ENCODE data around the gene BTBD2.

BTBD2 gene

DNA sequence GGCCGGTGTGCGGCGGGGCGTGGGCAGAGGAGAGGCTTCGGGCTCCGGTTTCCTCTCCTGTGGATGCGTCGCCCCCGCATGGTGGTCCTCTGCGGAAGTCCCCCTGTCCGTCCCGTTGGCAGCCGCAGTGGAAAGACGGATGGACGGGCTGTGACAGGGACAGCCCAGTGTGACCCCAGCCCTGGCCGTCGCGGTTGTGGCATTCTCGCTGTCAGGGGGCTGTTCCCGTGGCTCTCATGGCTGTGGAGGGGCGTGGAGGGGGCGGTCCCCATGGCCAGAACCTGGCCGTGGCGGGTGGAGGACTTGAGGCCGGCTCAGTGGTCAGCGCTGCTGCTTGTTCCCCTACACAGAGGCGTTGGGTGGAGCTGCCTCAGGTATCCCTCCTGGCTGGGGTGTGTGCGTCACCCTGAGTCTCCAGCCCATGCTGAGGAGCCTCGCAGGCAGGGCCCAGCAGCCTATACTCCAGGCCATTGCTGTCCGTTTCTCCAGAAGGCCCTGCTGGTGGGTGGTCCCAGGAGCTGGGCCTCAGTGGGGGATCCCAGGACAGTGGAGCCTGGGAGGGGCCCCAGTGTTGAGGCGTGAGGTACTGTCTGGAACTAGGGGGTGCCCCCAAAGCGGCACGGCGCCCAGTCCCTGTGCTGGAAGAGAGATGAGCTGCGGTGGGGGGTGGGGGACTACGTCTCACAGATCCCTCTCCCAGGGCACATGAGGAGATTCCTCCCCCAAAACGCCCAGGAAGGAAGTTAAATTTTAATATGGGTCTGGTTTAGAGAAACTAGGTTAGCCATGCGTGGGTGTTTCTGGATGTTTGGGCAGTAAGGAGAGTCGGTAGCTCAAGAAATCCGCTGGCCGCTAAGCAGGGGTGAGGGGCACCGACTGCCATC, 54.3 kb downstream of the BTBD2 start:
- DNase-seq (ENCODE audit: low read depth, low spot score): no peak

DNA sequence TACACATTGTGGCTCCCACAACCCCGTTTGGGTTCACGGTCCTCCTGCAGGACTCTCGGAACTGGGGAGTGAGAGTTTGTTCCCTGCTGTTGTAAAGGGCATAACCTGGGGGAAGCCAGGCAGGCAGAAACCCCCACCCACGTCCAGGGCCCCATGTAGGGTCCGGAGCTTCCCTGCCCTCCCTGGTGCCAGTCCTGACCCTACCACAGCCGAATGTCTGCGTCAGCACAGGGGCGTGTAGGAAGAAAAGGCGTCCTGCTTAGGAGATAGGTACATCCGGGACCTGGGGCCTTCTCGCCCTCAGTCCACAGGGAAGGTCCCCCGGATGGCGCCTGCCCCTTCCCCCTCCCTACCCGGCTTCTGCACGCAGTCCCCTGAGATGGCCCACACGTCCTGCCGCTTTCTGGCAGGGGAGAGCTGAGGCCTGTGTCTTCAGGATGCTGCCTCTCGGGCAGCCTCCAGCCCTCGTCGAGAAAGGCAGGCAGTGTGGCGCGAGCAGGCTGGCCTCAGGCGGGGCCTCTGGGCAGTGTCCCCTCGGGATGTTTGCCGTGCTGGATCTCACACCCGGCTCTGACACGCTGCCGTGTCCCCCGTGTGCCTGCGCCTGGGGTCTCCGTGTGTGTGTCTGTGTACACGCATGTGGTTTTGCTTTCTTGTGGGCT, 55.5 kb downstream of the BTBD2 start:
- DNase-seq (ENCODE audit: low read depth, low spot score): no peak

DNA sequence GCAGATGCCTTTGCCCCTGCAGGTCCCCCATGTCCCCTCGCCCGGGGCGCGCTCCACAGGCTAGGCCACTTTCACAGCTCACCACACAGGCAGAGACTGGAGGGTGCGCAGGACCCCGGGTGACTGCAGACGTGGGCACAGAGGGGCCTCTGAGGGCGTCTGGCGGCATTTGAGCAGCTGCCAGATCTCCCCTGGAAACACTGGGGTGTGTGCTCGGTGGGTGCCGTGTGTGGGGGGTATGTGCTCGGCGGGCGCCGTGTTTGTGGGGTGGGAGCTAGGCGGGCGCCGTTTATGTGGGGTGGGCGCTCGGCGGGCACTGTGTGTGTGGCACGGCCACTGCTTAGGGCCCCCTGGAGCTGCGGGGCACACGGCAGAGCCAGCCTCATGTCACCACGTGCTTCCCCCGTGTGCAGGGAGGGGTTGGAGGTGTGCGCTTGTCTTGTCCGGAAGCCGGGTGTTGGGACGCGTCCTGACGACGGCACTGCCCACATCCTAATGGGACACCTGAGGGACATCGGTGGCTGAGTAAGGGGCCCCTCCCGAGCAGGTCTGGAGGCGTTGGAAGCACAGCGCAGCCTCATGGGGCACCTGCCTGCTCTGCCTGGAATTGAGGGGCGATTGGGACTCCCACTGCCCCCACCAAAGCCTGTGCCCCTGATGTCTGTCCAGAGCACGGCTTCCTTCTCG, 57.8 kb downstream of the BTBD2 start:
- no peak for DNase-seq (ENCODE audit: low read depth, low spot score)

DNA sequence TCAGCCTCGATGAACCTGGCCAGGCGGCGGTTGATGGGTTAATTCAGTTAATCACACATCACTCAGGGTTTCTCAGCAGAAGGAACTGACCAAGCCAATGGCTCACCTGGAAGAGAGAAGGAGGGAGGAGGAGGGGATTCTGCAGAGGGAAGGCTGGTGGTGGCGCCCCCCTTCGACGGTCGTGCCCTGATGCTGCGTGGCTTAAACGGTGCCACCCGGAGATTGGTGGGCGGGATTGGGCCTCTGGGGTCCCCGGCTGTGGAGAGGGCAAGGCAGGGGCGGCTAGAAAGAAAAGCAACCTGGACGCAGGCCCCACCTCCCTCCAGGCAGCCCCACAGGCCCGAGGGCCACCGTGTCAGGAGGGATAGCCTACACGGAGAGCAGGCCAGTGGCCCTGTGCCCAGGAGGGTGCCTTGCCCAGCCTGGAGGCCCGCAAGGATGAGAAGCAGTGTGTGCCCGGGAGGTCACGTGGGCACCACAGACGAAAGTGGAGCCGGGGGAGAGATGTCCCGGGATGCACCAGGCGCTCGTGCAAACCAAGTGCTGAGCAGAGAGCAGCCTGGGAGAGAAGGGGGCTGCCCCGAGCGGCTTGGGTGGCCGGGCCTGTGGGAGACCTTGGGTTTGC, 58.5 kb downstream of the BTBD2 start:
- DNase-seq (ENCODE audit: low read depth, low spot score): peak; percentile 30

DNA sequence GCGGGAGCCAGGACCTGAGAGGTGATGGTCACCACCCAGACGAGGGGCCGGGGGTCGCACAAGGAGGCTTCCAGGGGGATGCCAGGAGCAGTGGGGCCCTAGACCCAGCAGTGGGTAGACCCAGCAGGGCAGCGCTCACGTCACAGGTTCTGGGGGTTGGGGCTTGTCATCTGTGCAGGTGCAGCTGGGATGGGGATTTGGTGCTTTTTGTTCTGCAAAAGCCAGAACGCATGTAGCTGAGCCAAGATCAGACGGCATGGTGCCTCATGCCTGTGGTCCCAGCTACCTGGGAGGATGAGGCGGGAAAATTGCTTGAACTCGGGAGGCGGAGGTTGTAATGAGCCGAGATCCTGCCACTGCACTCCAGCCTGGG, 59.4 kb downstream of the BTBD2 start:
- no peak for DNase-seq (ENCODE audit: low read depth, low spot score)

DNA sequence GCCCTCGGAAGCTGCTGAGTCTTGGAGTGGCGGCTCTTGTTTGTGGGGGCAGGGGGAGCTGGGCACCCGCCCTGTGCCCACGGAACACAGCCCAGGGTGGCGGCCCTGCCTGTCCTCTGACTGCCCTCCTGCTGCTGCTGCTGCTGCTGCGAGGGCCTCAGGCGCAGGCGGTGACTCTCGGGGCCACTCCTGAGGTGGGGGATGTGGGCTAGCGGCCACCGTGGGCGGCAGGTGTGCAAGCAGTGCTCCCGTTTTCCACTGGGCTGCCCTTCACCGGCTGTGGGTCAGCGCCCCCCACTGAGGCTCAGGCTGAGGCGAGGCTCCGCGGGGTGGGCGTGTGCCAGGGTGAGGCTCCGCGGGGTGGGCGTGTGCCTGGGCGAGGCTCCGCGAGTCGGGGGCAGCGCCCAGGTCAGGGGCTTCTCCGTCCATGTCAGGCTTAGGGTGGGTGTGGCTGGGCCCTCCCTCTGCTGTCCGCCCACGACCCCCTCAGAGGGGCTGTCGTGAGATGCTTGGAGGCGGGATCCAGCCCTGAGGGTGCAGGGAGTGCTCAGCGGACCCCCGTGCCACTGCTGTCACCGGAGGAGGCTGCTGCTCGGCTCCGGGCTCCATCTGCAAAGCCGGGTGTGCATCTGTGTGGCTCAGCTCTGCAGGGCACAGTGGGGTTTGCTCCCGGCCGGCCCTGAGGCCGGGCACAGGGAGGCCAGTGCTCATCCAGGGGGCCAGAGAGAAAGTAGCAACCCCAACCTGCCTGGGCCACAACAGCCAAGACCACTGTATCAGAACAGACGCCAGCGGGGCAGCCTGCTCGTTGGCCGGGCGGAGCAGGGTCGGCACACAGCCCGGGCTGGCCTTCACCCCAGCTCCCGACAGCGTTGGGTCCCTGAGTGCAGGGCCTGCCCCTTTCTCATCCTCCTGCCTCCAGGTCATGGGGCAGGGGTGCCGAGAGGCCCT, 60.1 kb downstream of the BTBD2 start:
- no peak for DNase-seq (ENCODE audit: low read depth, low spot score)

DNA sequence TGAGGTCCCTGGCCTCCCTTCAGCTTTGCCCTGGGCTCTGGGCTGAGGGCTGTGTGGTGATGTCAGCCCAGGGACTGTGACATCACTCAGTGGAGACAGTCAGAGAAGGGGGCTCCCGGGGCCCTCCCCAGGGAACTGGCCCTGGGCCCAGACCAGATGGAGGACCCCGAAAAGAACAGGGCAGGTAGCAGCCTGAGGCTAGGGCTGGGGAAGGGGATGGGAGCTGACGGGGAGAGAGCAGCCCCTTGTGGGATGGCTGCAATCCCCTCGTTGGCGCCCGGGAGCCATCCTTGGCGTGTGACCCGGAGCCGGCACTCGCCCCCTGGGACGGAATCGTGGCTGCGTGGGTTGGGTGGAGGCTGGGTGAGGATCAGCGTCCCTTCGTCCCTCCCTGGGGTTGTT, 61.0 kb downstream of the BTBD2 start:
- DNase-seq (ENCODE audit: low read depth, low spot score): no peak

DNA sequence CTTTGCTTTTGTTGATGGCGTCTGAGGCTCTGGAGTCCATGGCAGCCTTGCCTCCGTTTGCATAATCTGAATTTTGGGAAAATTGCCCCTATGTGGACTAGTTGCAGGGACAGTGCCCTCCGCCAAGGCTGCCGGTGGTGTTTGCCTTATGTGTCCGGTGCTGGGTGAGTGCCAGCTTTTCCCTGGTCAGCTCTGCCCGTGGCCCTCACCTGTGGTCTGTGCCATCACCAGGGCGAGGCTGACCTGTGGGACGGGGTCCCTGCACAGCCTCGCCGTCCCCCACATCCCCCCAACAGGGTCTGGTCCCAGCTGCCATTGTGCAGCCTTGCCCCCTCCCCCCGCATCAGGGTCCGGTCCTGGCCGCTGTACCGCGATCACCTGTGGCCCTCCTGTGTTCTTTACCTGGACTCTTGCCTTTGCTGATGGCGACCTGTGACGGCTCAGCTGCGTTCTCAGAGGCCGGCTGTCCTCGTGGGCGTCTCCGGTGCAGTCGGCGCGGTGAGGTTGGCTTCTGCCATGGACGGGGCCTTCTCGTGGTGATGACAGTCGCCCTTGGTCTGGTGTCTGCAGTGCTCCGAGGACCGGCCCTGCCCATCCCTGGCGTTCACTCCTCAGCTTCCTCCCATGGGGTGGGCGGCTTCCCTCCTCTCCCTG, 61.9 kb downstream of the BTBD2 start:
- DNase-seq (ENCODE audit: low read depth, low spot score): no peak

DNA sequence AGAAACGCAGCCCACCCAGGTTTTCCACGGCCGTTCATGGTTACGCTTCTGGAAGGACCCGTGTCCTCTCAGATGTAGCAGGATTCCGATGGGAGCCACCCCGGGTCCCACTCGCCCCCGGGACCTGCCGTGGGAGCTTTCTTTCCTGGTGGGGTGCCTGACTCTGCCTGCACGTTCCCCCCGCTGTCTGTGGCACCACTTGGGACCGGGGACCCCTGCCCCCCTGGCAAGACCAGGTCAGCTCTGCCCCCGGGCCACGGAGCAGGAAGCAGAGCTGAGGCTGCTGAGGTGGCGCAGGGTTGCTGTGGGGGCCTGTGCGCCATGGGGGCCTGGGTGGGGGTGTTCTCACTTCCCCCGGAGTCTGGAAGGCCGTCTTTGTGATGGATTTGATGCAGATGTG, 62.5 kb downstream of the BTBD2 start:
- DNase-seq (ENCODE audit: low read depth, low spot score): no peak

DNA sequence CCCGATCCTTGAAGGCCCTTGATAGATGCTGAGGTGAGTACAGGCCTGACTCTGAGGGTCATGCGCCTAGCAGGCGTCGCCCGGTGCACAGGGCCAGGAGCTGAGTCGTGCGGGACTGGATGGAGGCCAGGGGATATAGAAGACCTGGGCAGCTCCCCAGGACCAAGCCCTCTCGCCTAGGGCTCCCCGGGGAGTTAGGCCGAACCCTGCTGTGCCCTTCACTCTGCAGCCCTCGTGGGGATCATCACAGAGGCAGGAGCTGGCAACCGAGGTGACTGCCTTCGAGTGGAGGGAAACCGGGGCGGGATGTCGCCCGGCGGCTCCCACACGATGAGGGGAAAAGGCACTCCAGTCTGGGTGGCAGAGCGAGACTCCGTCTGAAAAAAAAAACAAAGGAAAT, 62.9 kb downstream of the BTBD2 start:
- no peak for DNase-seq (ENCODE audit: low read depth, low spot score)

DNA sequence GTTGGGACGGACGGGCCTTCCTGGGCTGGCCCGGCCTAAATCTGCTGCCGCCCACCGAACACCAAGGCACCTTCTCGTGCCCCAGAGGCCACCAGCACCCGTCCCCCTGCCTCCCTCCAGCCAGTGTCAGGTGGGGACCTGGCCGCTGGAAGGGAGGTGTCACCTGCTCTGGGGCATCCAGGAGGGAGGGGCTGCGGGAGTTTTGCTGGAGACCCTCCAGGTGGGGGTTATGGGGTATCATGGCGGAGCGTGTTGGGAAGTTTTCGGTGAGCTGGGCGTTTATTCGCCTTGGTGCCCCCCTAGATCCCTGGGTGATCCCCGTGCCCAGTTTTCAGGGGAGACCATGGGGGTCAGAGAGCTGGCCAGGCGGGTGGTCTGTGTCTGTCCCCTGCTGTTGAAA, 64.9 kb downstream of the BTBD2 start:
- no peak for DNase-seq (ENCODE audit: low read depth, low spot score)

DNA sequence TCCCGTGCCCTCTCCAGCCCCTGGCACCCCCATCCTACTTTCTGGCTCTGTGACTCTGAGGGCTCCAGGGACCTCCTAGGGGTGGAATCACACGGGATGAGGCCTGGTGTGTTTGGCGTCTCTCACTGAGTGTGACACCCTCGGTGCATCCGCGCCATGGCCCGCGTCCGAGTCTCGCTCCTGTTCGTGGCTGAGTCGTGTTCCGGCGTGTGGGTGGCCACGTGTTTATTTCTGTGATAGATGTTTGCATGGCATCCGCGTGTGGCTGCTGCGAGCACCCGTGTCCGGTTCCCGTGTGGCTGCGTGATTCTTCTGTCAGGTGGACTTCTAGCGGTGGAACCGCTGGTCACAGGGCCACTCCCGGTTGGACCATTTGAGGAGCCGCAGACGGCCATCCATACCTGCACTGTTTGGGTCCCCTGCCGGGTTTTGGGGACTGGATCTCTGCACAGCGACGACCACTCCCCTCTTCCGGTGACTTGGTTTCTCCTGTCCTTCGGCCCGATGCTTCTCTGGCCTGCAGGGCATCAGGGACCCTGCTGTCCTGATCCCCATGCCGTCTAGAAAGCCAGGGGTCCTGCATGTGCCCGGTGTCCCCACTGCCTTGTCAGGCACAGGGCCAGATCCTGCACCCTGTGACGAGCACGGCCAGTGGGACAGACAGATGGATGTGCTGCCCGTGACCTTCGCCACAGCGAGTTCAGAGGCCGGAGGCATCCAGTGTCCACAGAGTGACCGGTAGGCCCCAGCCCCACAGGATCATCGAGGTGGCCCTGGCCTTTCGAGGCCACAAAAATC, 66.0 kb downstream of the BTBD2 start:
- DNase-seq (ENCODE audit: low read depth, low spot score): no peak

DNA sequence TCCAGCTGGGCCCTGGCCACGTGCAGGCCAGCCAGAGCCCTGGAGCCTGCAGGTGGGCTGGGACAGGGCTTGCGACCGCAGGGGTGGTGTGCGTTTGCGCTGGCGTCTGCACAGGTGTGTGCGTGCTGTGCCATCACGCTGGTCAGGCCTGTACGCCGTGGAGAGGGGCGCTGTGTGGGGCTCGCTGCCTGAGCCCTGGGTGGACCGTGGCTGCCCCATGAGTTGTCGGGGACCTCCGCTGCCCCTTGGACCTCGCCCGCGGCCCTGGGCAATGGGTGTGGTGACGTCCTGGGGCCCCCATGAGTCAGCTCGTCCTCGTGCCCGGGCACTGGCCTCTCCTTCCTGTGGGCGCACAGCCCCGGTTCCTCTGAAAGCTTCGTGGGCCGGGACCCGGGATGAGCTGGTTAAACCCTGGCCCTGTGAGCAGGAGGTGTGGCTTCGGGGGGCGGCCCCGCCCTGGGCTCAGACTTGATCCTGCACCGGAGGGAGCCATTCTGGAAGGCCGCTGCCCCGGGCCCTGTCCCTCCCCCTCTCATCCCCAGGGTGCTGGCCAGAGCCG, 67.8 kb downstream of the BTBD2 start:
- DNase-seq (ENCODE audit: low read depth, low spot score): peak; percentile 60

DNA sequence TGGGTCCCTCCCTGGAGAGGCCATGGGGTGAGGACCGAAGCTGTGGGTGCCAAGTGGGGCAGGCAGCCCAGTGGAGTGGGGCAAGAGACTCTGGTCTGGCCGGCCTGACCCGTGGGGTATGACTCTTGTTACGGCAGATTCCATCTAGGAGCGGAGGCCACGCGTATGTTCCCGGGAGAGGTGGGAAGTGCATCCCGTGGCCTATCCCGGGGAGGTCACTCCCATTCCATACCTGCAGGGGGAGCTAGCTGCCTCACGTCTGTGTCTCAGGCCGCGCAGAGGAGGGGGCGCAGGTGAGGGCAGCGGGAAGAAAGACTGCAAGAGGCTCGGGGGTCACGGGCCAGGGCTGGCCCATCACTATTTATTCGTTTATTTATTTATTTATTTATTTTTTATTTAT, 69.6 kb downstream of the BTBD2 start:
- DNase-seq (ENCODE audit: low read depth, low spot score): peak; percentile 85

DNA sequence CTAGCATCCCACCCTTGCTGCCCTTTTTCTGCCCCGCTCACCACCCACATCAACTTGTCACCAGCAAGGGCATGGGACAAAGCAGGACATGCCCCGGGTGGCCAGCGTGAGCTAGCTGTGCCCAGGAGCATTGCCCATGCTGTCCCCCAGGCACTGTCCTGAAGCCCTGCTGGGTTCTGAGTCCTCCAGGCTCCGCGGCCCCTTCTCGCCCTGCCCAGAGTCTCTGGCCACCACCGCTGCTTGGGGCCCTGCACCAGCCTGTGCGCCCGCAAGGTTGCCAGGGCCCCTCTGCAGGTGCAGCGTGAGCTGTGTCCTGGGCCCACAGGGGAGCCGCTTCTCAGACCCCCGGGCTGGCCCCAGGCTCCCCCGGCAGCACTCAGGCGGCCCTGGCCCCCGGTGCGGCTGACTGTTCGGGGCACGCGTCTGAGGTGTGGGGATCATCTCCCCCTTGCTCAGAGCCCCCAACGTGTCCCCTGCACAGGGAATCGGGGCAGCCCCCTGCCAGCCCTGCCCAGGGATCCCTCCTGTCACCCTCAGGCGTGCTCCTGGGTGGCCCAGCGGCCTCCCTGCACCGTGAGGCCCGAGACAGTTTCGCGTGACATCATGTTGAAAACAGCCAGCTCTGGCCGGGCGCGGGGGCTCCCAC, 70.5 kb downstream of the BTBD2 start:
- no peak for DNase-seq (ENCODE audit: low read depth, low spot score)

DNA sequence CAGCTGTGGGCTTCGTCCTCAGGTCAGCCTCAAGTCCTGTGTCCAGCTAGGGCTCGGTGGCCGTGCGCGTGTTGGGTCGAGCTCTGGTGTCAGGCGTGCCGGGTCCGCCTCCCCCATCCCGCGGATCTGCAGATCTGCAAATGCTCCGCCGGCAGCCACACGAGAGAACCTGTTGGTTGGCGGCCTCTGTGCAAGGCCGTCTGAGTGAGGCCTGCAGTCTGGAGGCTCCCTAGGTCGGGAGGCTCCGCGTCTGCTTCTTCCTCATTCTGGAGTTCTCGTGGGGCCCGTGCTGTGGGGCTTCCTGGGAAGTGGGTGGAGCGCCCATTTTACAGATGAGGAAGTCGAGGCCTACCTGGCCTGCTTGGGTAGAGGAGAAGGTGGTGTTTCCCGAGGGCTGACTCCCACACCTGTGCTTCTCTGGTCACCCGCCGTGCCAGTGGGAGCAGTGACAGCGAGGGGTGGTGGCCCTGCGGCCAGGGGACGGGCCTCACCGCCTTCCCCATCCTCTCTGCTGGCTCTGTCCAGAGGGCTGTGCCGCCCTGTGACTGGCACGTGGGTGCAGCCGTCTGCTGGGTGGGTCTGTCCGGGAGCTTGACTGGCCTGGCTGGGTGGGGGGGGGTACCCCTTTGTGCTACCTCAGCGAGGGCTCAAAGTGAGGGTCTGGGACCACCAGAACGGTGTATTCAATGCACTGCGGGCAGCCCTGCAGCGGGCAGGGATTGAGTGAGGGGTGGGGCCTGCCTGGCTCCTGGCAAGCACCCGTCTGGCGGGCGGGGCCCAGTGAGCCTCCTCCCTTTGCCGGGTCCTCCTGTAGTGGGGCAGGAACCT, 71.2 kb downstream of the BTBD2 start:
- DNase-seq (ENCODE audit: low read depth, low spot score): peak; percentile 31

DNA sequence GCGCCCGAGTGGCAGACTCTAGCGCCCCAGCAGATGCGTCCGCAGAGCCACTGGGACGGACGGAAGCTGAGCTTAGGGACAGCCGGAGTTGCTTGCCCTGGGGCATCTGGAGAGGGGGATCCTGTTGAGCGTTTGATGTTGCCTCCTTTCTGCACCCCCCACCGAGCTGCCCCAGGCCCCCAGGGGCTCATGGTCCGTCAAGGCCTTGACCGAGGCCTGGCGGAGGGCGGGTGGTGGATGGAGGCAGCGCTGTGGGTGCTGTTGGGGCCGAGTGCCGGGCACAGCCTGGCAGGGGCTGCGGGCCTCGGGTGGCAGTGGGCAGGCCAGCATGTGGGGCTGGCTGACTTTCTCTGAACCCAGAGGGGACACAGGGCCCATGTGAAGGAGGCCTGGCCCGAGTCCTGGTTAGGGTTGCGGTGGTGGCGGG, 71.8 kb downstream of the BTBD2 start:
- peak; percentile 55 for DNase-seq (ENCODE audit: low read depth, low spot score)
